IPS-15b (cell line): ENCODE results near the gene SUOX.
"Not testable (repeated sequence)": the region's sequence is repeated elsewhere in the genome, so short reads cannot be mapped to it uniquely, and the experiment has no call there.

Experiments used
- H3K27me3 ChIP-seq: one replicate; pipeline ENCODE4 v1.6.1; 2013; ENCODE audit warnings: low read length; ENCODE audit not compliant: control insufficient read depth, insufficient read depth
- H3K36me3 ChIP-seq: one replicate; pipeline ENCODE4 v1.6.1; 2013; ENCODE audit warnings: low read length; ENCODE audit not compliant: control insufficient read depth, insufficient read depth
- H3K4me1 ChIP-seq: one replicate; pipeline ENCODE4 v1.6.1; 2013; ENCODE audit warnings: mild to moderate bottlenecking, low read length; ENCODE audit not compliant: control insufficient read depth, insufficient read depth
- H3K4me3 ChIP-seq: one replicate; pipeline ENCODE4 v1.5.1; 2013; ENCODE audit warnings: low read depth, low read length
- H3K9ac ChIP-seq: one replicate; pipeline ENCODE4 v1.6.1; 2013; ENCODE audit warnings: low read depth, mild to moderate bottlenecking, low read length
- H3K9me3 ChIP-seq: one replicate; pipeline ENCODE4 v1.6.1; 2013; ENCODE audit warnings: mild to moderate bottlenecking, low read length; ENCODE audit not compliant: control insufficient read depth, insufficient read depth

Gene SUOX

GRCh38 chr12:56029666-56030293, 32.7 kb downstream of the SUOX start:
- no peaks in the 10 kb centered on the region for H3K9me3 ChIP-seq
- no peaks in the 10 kb centered on the region for H3K4me1 ChIP-seq
- H3K27me3 ChIP-seq: no peaks in the 10 kb centered on the region
- peaks cover 24% of the 10 kb centered on the region for H3K36me3 ChIP-seq
- no peak overlapping the region for H3K4me3 ChIP-seq
- no peak overlapping the region for H3K9ac ChIP-seq

- H3K9ac ChIP-seq: no peak overlapping the region
- no peaks in the 10 kb centered on the region for H3K4me1 ChIP-seq
- H3K27me3 ChIP-seq: no peaks in the 10 kb centered on the region
- peaks cover 22% of the 10 kb centered on the region for H3K36me3 ChIP-seq
- H3K4me3 ChIP-seq: no peak overlapping the region
- no peaks in the 10 kb centered on the region for H3K9me3 ChIP-seq
These were observed 34.9 kb downstream of the SUOX start for GRCh38 chr12:56031987-56032386.

- Histone ChIP-seq H3K4me1 (no peaks in the 10 kb centered on the region), H3K9ac (no peak overlapping the region), H3K36me3 (peaks cover 16% of the 10 kb centered on the region), H3K27me3 (no peaks in the 10 kb centered on the region), H3K9me3 (no peaks in the 10 kb centered on the region), H3K4me3 (no peak overlapping the region)
These were observed 37.7 kb downstream of the SUOX start for GRCh38 chr12:56034586-56035332.

GRCh38 chr12:56037161-56037560, 40.1 kb downstream of the SUOX start:
- no peaks in the 10 kb centered on the region for H3K9me3 ChIP-seq
- H3K4me1 ChIP-seq: no peaks in the 10 kb centered on the region
- peaks cover 16% of the 10 kb centered on the region for H3K36me3 ChIP-seq
- no peak overlapping the region for H3K9ac ChIP-seq
- H3K27me3 ChIP-seq: no peaks in the 10 kb centered on the region
- H3K4me3 ChIP-seq: no peak overlapping the region

- Histone ChIP-seq H3K36me3 (peaks cover 6% of the 10 kb centered on the region), H3K9ac (no peak overlapping the region), H3K4me3 (no peak overlapping the region), H3K27me3 (no peaks in the 10 kb centered on the region), H3K9me3 (no peaks in the 10 kb centered on the region), H3K4me1 (no peaks in the 10 kb centered on the region)
These were observed 41.1 kb downstream of the SUOX start for GRCh38 chr12:56038022-56038655.

- H3K9ac ChIP-seq: no peak overlapping the region
- H3K4me1 ChIP-seq: no peaks in the 10 kb centered on the region
- no peak overlapping the region for H3K4me3 ChIP-seq
- H3K9me3 ChIP-seq: no peaks in the 10 kb centered on the region
- H3K27me3 ChIP-seq: no peaks in the 10 kb centered on the region
- peaks cover 8% of the 10 kb centered on the region for H3K36me3 ChIP-seq
These were observed 43.1 kb downstream of the SUOX start for GRCh38 chr12:56040151-56040550.

GRCh38 chr12:56040963-56041551, 44.0 kb downstream of the SUOX start:
- H3K4me1 ChIP-seq: no peaks in the 10 kb centered on the region
- H3K9ac ChIP-seq: no peak overlapping the region
- H3K4me3 ChIP-seq: peak overlapping the region; percentile 46
- H3K27me3 ChIP-seq: no peaks in the 10 kb centered on the region
- peaks cover 7% of the 10 kb centered on the region for H3K36me3 ChIP-seq
- H3K9me3 ChIP-seq: no peaks in the 10 kb centered on the region

GRCh38 chr12:56041552-56042429, 44.7 kb downstream of the SUOX start, which contains the start of gene RPS26:
TSS of gene RPS26 (plus strand) at chr12:56041918. CDS start at chr12:56042167, 249 bp downstream.
- no peaks in the 10 kb centered on the region for H3K9me3 ChIP-seq
- H3K4me1 ChIP-seq: no peaks in the 10 kb centered on the region
- H3K27me3 ChIP-seq: no peaks in the 10 kb centered on the region
- H3K9ac ChIP-seq: peak within 1 kb of the TSS; percentile 97
- H3K36me3 ChIP-seq: peaks cover 7% of the 10 kb centered on the region
- peak within 1 kb of the TSS; percentile 93 for H3K4me3 ChIP-seq

GRCh38 chr12:56042430-56042813, 45.3 kb downstream of the SUOX start:
- H3K36me3 ChIP-seq, H3K9me3 ChIP-seq, H3K4me1 ChIP-seq, H3K27me3 ChIP-seq: not testable (repeated sequence)
- peak overlapping the region; percentile 93 for H3K4me3 ChIP-seq
- peak overlapping the region; percentile 97 for H3K9ac ChIP-seq

GRCh38 chr12:56042843-56043242, 45.8 kb downstream of the SUOX start:
- Histone ChIP-seq H3K27me3 (no peaks in the 10 kb centered on the region), H3K36me3 (peaks cover 7% of the 10 kb centered on the region), H3K9me3 (no peaks in the 10 kb centered on the region), H3K4me1 (no peaks in the 10 kb centered on the region), H3K4me3 (peak overlapping the region; percentile 93), H3K9ac (peak overlapping the region; percentile 97)
